ENCODE data around the gene LEO1.
"Not testable (repeated sequence)": the region's sequence is repeated elsewhere in the genome, so short reads cannot be mapped to it uniquely, and the experiment has no call there.

Gene LEO1

DNA sequence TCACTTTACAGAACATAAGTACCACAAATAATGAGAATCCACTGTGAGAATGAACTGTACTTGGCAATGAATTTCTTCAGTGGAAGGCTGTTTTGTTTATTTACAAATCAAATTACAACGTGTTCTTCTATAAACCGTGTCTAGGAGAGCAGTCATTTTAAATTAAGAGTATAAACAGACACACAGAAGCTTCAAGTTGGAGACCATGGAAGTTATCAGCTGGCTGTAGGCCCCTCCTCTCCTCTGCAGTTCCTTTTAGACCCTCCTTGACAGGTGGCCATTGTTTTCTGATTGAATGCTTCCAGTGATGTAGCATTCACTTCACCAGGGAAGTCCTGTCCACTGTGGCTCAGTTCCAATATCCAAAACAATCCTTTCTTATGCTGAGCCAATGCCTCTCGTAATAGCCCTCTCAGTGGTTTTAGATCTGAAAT lies 40.1 kb upstream of the LEO1 start:
- TF ChIP-seq TAF1 (IDR thresholded peaks at IDR 0.05; ENCODE audit: borderline replicate concordance, low read depth, low read length) (no peak), POLR2A (IDR thresholded peaks at IDR 0.05; ENCODE audit: low read depth, low read length) (no peak), POLR2AphosphoS5 (IDR thresholded peaks at IDR 0.05; ENCODE audit: low read depth, low read length) (no peak)
- DNase-seq (ENCODE audit: insufficient read length) (no peak), FAIRE-seq (no peak)

DNA sequence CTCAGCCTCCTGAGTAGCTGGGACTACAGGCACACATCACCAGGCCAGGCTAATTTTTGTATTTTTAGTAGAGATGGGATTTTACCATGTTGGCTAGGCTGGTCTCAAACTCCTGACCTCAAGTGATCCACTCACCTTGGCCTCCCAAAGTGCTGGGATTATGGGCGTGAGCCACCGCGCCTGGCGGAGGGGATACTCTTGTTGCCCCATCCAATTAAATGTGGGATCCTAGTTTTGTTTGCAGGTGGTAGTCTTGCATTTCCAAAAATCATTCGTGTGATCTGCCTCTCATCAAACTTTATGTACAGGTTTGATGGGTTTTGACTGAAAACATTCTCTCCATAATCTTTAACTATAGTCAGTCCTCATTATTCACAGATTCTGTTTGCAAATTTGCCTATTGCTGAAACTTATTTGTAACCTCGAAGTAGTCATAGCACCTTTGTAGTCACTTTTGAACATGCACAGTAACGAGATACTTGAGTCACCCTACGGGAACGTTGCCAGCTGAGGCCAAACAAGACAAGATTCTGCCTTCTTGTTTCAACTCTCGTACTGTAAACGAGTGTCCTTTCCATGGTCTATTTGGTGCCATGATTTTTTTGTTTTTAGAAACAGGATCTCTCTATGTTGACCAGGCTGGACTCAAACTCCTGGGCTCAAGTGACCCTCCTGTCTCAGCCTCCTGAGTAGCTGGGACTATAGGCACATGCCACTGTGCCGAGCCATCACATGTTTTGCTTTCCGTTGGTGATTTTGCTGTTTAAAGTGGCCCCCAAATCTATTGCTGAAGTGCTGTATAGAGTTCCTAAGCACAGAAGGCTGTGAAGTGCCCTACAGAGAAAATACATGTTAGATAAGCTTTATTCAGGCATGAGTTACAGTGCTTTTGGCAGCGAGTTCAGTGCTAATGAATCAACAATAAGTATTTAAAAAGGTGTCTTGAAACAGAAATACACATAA lies 39.3 kb upstream of the LEO1 start:
- FAIRE-seq (peak; percentile 9), DNase-seq (ENCODE audit: insufficient read length) (no peak)
- TF ChIP-seq POLR2A (IDR thresholded peaks at IDR 0.05; ENCODE audit: low read depth, low read length) (no peak), TAF1 (IDR thresholded peaks at IDR 0.05; ENCODE audit: borderline replicate concordance, low read depth, low read length) (no peak), POLR2AphosphoS5 (IDR thresholded peaks at IDR 0.05; ENCODE audit: low read depth, low read length) (no peak)

DNA sequence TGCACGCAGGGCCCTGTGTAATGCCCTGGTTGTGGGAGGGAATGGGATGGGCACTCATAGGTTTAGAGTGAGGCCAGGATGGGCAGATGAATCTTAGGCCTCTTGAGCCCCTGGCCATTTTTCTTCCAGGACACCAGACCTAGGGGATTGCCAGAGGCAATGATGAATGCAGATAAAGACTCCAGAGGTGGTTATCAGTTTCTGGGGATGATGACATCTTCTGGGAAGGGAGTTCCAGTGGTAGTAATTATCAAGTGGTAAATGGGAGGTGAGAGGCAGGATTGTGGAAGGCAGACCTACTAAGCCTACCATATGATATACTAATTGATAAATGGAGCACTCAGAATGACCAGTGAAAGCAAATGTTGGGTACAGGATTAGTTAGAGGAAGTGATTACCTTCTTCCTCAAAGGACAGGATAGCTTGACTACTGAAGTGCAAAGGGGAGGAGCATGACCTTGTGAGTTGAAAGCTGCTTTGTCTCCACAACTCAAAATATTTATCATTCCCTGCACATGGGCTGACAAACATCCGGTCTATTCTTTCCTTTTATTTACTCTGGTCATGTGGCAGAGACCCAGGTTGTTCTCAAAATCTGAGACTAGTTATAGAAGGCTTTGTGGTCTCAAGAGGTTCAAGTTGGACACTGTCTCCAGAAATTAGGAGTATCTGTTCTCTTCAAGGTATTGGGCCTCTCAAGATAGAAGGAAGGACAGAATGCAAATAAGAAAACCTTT lies 37.3 kb upstream of the LEO1 start:
- FAIRE-seq = peak; percentile 87
- no peak for DNase-seq (ENCODE audit: insufficient read length)
- TF ChIP-seq POLR2A (IDR thresholded peaks at IDR 0.05; ENCODE audit: low read depth, low read length) (no peak), POLR2AphosphoS5 (IDR thresholded peaks at IDR 0.05; ENCODE audit: low read depth, low read length) (no peak), TAF1 (IDR thresholded peaks at IDR 0.05; ENCODE audit: borderline replicate concordance, low read depth, low read length) (no peak)

DNA sequence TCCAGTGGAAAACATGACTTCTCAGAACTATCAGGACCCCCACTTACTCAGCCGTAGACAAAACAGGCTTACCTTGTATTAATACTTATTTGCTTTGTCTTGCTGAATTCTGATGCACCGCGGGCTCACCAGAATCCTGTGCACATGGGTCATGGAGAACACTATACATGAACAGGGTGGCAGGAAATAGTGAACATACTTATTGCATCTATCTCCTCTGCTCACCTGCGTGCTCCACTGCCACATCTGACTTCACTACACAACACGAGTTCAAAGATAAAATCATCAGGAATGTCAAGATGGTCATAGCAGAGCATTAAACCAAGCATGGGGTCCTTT lies 36.8 kb upstream of the LEO1 start:
- no peak for DNase-seq (ENCODE audit: insufficient read length)
- no peak for TF ChIP-seq POLR2AphosphoS5 (IDR thresholded peaks at IDR 0.05; ENCODE audit: low read depth, low read length)
- TF ChIP-seq TAF1 (IDR thresholded peaks at IDR 0.05; ENCODE audit: borderline replicate concordance, low read depth, low read length) = no peak
- TF ChIP-seq POLR2A (IDR thresholded peaks at IDR 0.05; ENCODE audit: low read depth, low read length) = no peak
- FAIRE-seq = peak; percentile 5

DNA sequence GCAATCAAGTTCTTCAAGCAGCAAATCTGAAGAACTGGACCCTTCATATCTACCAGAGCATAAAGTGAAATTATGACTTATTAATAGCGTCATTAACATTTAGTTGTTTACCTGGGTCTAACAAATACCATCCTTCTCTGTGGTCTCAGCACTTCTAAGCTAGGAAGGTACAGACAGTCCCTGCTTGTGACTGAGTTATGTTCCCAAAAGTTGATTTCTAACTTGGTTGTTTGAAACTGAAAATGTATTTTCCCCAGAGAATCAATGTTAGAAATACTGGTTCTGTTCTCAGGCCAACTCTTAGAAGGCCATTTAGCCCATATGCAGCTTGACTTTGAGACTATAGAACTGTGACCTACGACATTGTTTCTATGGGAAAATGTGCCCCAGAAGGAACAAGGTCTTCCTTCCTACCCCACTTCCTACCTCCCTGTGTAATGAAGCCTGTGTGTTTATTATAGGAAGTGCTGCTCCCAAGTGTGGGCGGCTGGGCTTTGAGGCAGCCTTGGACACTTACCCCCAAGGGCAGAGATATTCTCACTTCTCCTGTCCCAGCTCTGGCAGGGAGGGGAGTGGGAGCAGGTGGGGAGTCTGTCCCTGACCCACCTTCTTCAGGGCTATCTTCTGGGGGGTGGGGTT lies 35.2 kb upstream of the LEO1 start:
- DNase-seq (ENCODE audit: insufficient read length) (no peak), FAIRE-seq (no peak)
- peak; percentile 20; the same call in 1 of the 2 replicates for TF ChIP-seq POLR2A (IDR thresholded peaks at IDR 0.05; ENCODE audit: low read depth, low read length)
- TF ChIP-seq TAF1 (IDR thresholded peaks at IDR 0.05; ENCODE audit: borderline replicate concordance, low read depth, low read length) = no peak
- 0 out of 2 replicates have a peak, but pooled peaks have one; percentile 13 for TF ChIP-seq POLR2AphosphoS5 (IDR thresholded peaks at IDR 0.05; ENCODE audit: low read depth, low read length)

DNA sequence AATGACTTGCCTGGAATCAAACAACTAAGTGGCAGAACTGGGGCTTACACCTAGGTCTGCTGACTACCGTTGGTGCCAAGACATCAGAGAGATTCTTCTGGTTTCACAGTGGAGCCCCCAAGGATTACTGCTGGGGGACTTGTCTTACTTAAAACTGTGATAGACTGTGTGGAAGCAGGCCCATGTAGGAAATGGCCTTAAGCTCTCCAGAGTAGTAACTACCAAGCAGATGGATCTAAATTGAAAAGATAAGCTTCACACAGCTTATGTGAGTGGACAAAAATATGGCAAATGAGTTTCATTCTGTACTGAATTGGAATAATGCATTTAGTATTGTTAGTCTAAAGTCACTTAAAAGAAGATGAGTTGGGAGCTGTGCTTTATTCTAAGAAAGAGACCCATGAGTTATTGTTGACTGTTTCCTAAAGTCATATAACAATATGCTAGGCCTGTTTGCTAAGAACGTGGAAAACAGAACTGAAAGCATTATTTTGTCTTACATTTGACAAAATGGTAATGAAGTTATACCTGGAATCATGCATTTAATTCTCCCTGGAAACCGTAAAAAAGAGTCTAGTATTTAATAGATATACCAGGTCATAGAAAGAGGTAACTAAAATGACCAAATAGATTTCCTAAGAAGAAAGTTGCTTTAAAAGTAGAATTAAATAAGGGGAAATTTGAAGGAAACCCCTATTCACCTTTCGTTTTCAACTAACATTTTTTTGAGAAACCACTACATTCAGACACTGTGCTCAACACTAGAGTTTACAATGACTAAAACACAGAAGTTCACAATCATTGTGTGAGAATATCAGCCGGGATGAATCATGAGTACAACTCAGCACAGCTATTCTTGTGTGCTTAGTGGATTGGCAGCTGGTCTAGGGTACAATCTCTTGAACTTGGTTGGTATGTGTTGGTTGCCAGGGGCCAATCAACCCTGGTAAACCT lies 34.4 kb upstream of the LEO1 start:
- no peak for DNase-seq (ENCODE audit: insufficient read length)
- FAIRE-seq = peak; percentile 92
- TF ChIP-seq POLR2AphosphoS5 (IDR thresholded peaks at IDR 0.05; ENCODE audit: low read depth, low read length) (0 out of 2 replicates have a peak, but pooled peaks have one; percentile 11), POLR2A (IDR thresholded peaks at IDR 0.05; ENCODE audit: low read depth, low read length) (no peak)

DNA sequence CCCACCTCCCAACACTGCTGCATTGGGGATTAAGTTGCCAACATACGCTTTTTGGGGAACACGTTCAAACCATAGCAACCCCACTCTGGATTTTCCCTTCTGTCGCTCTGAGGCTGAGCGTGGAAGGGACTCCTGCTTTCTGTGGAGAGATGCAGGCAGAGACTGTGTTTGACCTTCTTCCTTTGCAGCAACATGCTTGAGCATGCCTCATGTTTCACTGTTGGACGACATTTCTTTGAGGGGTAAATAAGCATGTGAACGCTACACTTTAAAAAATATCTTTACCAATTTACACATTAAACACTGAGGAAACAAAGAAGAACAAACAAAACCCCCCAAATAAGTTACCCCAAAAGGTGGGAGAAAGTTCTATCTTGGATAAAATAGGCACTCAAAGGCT lies 33.2 kb upstream of the LEO1 start:
- FAIRE-seq (no peak), DNase-seq (ENCODE audit: insufficient read length) (no peak)
- no peak for TF ChIP-seq TAF1 (IDR thresholded peaks at IDR 0.05; ENCODE audit: borderline replicate concordance, low read depth, low read length)
- TF ChIP-seq POLR2AphosphoS5 (IDR thresholded peaks at IDR 0.05; ENCODE audit: low read depth, low read length) = no peak
- TF ChIP-seq POLR2A (IDR thresholded peaks at IDR 0.05; ENCODE audit: low read depth, low read length) = no peak

DNA sequence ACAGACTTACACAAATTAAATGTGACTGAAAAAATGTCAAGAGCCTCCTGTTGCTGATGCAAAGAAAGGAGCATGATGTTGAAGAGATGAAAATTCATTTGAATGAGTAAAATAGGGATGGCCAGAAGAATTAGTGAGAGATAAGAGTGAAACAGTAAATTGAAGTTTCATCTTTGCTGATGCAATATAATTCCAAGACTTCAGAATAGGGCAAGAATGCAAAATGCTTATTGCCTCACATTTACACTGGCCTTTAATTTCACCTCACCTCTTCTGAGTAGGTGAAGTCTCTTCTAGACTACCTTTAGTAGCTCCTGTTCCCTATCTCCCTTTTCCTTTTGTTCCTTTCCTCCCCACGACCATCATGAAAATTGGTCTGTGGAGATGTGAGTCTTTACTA lies 32.1 kb upstream of the LEO1 start:
- no peak for TF ChIP-seq POLR2A (IDR thresholded peaks at IDR 0.05; ENCODE audit: low read depth, low read length)
- no peak for TF ChIP-seq TAF1 (IDR thresholded peaks at IDR 0.05; ENCODE audit: borderline replicate concordance, low read depth, low read length)
- TF ChIP-seq POLR2AphosphoS5 (IDR thresholded peaks at IDR 0.05; ENCODE audit: low read depth, low read length) = no peak
- FAIRE-seq (no peak), DNase-seq (ENCODE audit: insufficient read length) (no peak)

DNA sequence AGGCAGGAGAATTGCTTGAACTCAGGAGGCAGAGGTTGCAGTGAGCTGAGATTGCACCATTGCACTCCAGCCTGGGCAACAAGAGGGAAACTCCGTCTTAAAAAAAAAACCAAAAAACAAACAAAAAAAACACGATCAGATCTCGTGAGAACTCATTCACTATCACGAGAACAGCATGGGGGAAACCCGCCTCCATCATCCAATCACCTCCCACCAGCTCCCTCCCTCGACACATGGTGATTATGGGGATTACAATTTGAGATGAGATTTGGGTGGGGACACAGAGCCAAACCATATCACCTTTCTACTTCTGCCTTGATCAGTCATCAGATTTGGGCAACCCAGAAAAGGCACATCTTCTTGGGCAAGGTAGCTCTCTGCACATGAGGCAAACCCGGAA lies 31.5 kb upstream of the LEO1 start:
- not testable (repeated sequence) for FAIRE-seq; DNase-seq (ENCODE audit: insufficient read length)

DNA sequence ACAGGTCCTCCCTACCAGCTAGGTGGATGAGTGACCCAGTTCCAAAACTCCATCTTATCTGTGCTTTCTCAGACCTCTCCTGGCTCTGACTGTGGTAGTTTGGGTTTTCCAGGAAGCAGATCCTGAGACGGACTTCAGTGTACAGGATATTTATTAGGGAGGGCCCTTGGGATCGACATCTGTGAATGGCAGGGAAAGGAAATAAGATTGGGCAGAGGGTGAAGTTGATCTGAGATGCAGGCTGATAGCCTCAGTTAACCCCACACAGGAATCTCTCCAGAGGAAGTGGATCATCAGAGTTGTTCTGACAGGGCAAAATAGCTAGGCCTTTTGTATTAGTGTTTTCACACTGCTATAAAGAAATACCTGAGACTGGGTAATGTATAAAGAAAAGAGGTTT lies 30.8 kb upstream of the LEO1 start:
- TF ChIP-seq POLR2AphosphoS5 (IDR thresholded peaks at IDR 0.05; ENCODE audit: low read depth, low read length) (no peak), TAF1 (IDR thresholded peaks at IDR 0.05; ENCODE audit: borderline replicate concordance, low read depth, low read length) (no peak), POLR2A (IDR thresholded peaks at IDR 0.05; ENCODE audit: low read depth, low read length) (no peak)
- FAIRE-seq (no peak), DNase-seq (ENCODE audit: insufficient read length) (no peak)

DNA sequence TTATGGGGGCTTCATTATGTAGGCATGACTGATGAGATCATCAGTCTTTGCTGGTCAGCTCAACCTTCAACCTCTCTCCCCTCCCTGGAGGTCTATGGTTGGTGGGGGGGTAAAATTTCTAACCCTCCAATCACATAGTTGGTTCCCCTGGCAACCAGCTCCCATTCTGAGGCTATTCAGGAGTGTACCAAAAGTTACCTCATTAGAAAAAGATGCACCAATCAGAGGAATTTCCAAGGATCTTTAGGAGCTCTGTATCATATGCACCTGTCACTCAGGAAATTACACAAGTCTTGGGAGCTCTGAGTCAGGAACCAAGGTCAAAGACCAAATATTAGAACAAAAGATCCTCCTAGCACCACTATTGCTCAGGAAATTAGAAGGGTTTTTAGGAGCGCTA lies 21.4 kb upstream of the LEO1 start:
- TF ChIP-seq POLR2AphosphoS5 (IDR thresholded peaks at IDR 0.05; ENCODE audit: low read depth, low read length) = no peak
- TF ChIP-seq TAF1 (IDR thresholded peaks at IDR 0.05; ENCODE audit: borderline replicate concordance, low read depth, low read length) = no peak
- TF ChIP-seq POLR2A (IDR thresholded peaks at IDR 0.05; ENCODE audit: low read depth, low read length) = no peak
- FAIRE-seq (no peak), DNase-seq (ENCODE audit: insufficient read length) (no peak)

All from GM12892 (cell line).